ENCODE measurements around the gene TMBIM1.
"Not testable (repeated sequence)": the region's sequence is repeated elsewhere in the genome, so short reads cannot be mapped to it uniquely, and the experiment has no call there.

Gene TMBIM1

GRCh38 chr2:218317835-218318234 lies 25.5 kb upstream of the TMBIM1 start:
- no peak for DNase-seq

- DNase-seq, result no peak
Observed at GRCh38 chr2:218317303-218317630, 25.0 kb upstream of the TMBIM1 start.

- no peak for DNase-seq
Observed at GRCh38 chr2:218315397-218315796, 23.1 kb upstream of the TMBIM1 start.

GRCh38 chr2:218314764-218315163 lies 22.5 kb upstream of the TMBIM1 start:
- DNase-seq, result not testable (repeated sequence)

GRCh38 chr2:218313356-218313755 lies 21.1 kb upstream of the TMBIM1 start:
- DNase-seq, result no peak

- no peak for DNase-seq
Observed at GRCh38 chr2:218312267-218312756, 20.0 kb upstream of the TMBIM1 start.

- not testable (repeated sequence) for DNase-seq
Observed at GRCh38 chr2:218311541-218312266, 19.4 kb upstream of the TMBIM1 start.

GRCh38 chr2:218310853-218311540 lies 18.7 kb upstream of the TMBIM1 start:
- no peak for DNase-seq

GRCh38 chr2:218307415-218308090 lies 15.2 kb upstream of the TMBIM1 start:
- DNase-seq, result no peak

GRCh38 chr2:218306184-218306920 lies 14.0 kb upstream of the TMBIM1 start:
- DNase-seq, result no peak

- DNase-seq, result no peak
Observed at GRCh38 chr2:218305383-218305782, 13.1 kb upstream of the TMBIM1 start.

- peak; percentile 87 for DNase-seq
Observed at GRCh38 chr2:218301176-218301819, 9.0 kb upstream of the TMBIM1 start.

- DNase-seq, result no peak
Observed at GRCh38 chr2:218300141-218300540, 7.8 kb upstream of the TMBIM1 start.

- DNase-seq, result no peak
Observed at GRCh38 chr2:218298314-218298875, 6.1 kb upstream of the TMBIM1 start.

GRCh38 chr2:218296847-218297246 lies 4.5 kb upstream of the TMBIM1 start:
- DNase-seq, result no peak

- no peak for DNase-seq
Observed at GRCh38 chr2:218296200-218296599, 3.9 kb upstream of the TMBIM1 start.

GRCh38 chr2:218295029-218295428 lies 2.7 kb upstream of the TMBIM1 start:
- no peak for DNase-seq

GRCh38 chr2:218294430-218295022 lies 2.2 kb upstream of the TMBIM1 start:
- DNase-seq, result no peak

GRCh38 chr2:218293715-218294429 lies 1.6 kb upstream of the TMBIM1 start:
- no peak for DNase-seq

- peak; percentile 50 for DNase-seq
Observed at GRCh38 chr2:218291318-218292047, 820 bp downstream of the TMBIM1 start.
